HG02588 (cell line): ENCODE measurements around the gene FAM110D.

ENCODE experiments used
- ATAC-seq: cut with Tn5 transposase; IDR thresholded peaks from one replicate; pipeline ENCODE4 v1.9.1; 2021; ENCODE audit warnings: mild to moderate bottlenecking, moderate library complexity; ENCODE audit not compliant: unreplicated experiment

FAM110D gene

GRCh38 chr1:26127235-26128163 lies 31.4 kb upstream of the FAM110D start:
- no peak for ATAC-seq

DNA sequence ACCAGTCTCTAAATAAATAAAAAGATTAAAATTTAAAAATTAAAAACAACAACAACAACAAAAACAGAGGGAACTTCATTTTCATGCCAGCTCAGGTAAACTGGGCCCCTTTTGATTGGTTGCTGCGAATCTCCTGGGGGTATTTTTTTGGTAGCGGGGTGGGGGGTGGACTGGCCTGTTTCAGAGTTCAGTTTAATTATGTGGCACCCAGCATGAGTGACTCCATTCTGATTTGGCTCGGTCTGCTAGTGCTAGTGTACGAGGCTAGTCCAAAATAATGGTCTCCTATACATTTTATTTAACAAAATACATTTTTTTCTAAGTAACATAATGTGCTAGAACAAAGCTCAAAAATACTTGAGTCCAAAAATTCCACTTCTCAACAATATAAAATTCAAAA lies 29.1 kb upstream of the FAM110D start:
- no peak for ATAC-seq

DNA sequence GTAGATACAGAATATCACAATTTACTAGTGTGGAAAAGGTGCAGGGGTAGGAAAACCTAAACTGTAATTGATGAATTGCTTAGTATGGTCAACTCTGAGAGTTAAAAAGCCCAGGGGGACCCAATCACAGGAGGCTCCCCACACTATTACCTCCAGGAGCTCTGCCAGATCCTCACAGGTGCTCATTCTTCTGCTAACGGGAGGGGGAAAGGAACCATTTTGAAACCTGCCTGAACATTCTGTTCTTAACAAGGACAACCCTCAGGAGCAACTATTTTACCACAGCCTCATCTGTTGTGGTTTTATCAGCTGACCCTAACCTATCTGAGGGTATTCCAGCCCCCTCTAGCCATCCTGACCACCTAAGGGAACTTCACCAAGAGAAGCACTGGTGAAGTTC lies 28.2 kb upstream of the FAM110D start:
- no peak for ATAC-seq

- ATAC-seq: no peak
These were observed 26.6 kb upstream of the FAM110D start for GRCh38 chr1:26132128-26132833.

DNA sequence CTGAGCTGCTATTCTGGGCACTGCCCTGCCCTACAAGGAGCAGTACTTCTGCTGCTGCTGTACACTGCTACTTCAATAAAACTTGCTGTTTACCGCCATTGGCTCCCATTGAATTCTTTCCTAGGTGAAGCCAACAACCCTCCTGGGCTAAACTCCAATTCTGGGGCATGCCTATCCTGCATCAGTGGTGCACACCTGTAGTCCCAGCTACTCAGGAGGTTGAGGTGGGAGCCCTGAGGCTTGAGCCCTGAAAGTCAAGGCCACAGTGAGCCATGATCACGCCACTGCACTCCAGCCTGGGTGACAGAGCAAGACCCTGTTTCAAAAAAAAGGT lies 26.1 kb upstream of the FAM110D start:
- ATAC-seq: no peak

DNA sequence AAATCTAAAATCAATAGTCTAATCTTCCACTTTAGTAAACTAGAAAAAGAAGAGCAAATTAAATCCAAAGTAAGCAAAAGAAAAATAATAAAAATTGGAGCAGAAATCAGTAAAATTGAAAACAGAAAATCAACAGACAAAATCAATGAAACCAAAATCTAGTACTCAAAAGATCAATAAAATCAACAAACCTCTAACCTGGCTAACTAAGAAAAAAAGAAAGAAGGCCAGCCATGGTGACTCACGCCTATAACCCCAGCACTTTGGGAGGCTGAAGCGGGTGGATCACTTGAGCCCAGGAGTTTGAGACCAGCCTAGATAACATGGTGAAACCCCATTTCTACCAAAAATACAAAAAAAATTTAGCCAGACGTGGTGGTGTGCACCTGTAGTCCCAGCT lies 24.4 kb upstream of the FAM110D start:
- ATAC-seq: no peak

- ATAC-seq: no peak
These were observed 19.8 kb upstream of the FAM110D start for GRCh38 chr1:26138974-26139558.

DNA sequence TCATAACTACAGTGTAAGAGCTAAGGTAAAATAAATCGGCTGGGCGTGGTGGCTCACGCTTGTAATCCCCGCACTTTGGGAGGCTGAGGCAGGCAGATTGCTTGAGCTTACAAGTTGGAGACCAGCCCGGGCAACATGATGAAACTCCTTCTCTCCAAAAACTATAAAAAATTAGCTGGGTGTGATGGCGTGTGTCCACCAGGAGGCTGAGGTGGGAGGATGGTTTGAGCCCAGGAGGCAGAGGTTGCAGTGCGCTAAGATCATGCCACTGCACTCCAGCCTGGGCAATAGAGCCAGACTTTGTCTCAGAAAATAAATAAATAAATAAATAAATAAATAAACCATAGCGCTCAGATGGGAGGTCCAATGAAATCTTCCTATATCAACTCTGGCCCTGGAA lies 16.7 kb upstream of the FAM110D start:
- no peak for ATAC-seq

DNA sequence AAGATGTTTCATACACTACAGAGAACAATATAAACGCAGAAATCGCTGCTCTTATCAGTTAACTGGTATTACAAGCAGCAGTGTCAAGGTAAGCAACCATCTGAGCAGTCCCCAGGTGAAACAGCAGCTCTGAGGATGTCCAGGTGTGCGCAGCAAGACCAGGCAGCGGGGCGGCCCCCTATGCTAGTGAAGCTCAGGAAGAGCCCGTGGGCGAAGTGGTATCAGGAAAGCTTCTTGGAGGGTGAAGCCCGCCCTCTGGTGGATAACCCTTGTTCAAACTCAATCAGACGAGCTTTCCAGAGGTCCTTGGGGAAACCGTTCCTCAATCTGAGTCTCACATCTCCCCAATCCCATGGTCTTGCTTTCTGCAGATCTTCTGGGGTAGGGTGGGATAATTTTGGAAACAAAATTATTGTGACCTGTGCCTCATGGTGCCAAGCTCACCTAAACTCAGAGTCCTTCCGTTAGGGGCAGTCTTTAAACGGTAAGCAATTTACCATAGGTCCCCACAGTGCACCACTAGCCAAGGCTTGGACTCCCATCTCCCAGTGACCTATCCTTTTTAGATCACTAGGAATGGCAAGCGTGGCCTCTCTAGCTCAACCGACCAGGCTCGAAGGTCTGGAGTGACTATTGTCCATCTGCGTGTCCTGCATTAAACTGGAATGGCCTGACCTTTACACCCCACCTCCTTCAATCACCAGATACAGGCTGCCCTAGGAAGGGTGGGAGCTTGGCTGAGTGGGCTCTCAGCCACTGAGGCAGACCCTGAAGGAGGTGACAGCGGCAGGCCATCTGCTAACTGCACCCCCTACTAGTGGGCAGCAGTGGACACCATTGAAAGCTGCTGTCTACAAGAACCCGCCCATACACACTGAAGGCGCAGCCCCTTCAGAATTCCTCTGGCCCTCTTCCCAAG lies 13.6 kb upstream of the FAM110D start:
- no peak for ATAC-seq

- no peak for ATAC-seq
These were observed 13.0 kb upstream of the FAM110D start for GRCh38 chr1:26145960-26146294.

DNA sequence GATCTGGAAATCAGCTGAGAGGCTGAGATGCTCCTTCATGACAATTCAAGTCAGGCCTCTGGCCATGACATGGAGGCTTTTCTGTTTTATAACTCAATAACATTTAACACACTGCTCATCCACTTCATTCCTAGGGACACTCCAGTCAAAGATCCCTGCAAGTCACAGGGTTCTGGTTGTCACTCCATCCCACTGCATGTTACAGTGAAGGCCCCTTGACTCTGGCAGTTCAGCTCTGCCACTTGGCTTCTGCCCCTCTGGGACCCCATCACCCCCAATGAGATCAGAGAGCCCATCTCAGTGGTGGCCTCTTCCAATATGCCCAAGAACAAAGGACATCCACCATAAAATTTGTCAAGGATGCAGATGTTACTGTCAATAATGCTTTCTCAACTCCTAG lies 10.0 kb upstream of the FAM110D start:
- ATAC-seq: no peak

DNA sequence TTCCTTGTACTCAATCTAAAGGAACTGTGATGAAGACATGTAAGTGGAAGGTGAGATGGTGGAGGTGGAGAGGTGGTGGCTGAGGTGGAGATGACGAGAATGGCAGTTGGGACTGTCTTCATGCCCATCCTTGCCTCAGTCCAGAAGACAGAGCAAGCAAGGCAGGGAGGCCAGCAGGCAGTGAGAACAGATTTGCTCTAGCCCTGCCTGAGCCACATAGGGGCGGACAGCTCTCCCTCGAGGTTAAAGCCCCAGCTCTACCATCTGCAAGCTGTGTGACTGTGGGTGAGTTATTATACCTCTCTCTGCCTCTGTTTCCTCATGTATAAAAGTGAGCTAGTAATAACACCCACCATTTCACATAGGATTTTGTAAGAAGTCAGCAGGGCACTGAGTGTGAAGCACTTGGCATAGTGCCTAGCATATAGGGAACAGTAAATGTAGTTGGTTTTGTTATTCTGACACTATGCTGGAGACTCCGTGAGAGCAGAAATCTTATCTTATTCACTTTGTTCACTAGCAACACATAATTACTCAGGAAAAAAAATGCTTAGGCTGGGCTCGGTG lies 4.8 kb upstream of the FAM110D start:
- ATAC-seq: no peak

DNA sequence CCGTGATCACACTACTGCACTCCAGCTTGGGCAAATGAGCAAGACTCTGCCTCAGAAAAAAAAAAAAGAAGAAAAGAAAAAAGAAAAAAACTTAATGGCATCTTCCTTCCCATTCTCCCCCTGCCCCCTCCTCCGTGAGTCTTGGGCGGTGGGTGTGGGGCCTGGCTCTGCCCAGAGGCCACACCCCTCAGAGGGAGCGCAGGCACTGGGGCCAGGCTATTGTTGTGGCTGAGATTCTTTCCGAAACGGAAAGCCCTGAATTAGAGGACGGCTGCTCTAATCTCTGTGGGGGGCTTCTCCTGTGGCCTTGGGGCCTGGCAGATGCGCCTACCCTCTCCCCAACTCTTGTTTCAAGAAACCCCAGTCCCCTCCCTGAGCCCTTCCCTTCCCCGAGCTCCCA lies 4.1 kb upstream of the FAM110D start:
- ATAC-seq: no peak

GRCh38 chr1:26155370-26156284 lies 3.3 kb upstream of the FAM110D start:
- ATAC-seq: no peak

DNA sequence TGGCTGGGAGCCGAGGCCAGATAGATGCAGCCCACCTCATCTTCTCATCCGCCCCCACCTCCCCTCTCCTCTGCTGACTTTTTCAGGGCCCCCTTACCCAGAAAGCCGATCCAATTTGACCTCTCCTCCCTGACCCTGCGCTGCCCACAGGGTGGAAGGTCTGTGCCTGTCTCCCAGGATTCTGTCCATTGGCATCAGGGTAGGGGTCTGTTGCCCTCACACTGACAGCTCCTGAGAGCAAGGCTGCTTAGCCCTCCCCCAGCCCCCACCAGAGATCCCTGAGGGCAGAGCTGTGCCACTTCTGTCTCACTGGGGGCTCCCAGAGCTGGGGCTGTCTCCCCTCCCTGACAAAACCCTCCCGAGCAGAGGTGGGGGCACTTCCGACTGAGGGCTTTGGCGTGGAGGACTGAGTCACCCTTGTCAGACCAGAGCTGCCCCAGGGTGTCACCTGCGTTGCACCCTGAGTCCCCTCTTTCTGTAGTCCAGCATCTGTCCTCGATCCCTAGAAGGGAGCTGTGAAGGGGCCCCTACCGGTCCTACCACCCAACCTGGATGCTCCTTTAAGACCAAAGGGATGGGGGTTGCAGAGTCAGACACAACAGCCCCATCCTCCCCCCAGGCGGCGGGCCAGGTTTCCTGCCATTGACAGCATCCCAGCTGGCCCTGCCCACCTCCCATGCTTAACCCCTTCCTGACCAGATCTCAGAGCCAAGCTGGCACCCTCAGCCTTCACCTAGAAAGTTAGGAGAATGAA lies 2.4 kb upstream of the FAM110D start:
- ATAC-seq: no peak

GRCh38 chr1:26158271-26158907 lies 490 bp upstream of the FAM110D start:
- ATAC-seq: no peak

GRCh38 chr1:26159743-26160039 lies 812 bp downstream of the FAM110D start:
- ATAC-seq: no peak

DNA sequence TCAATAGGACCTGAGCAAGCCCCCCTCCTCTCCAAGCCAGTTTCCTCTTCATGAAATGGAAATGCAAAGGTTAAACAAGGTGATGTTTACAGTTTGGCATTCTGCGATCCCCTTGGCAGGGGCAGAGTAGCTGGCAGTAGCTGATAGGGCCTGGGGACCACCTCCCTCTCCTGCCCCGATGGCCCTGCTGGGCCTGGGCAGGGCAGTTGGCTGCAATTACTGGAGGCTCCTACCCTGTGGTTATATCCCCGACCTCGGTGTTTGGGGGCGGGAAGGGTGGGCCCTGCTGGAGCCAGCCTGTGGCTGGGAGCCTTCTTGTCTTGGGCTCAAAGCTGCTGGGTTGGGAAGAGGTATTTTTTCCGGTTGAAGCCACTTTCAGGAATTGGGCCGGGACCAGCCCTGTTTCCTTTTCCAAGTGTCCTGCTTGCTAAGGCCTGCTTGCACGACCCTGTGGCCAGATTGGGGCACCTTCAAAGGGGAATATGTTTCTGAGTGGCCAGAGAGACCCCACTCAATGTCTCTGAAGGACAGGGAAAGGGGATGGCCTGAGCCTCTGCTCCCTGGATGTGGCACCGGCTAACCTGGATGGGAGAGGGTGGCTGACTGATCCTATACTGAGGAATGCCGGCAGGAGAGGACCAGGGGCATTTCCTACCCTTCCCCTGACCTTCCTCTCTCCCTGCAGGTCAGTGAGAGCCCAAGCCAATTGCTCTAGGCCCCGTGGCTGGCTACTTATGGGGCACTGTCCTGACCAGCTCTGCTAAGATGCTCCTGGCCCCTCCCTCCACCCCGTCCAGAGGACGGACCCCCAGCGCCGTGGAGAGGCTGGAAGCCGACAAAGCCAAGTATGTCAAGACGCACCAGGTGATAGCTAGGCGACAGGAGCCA lies 1.9 kb downstream of the FAM110D start:
- no peak for ATAC-seq
